Activated CD8-positive, alpha-beta memory T cell treated with anti-CD3 and anti-CD28 coated beads, Interleukin-2, amount 50 U/mL, for 24 hours (primary cell): ENCODE results near the gene MSI2.

Source experiments
- DNase-seq: peaks from one replicate; pipeline ENCODE4 v3.0.0-alpha.2; 2020; ENCODE audit errors: extremely low read depth

Gene MSI2

GRCh38 chr17:57679356-57679755 is 423.0 kb downstream of the MSI2 start:
- DNase-seq: no peak

GRCh38 chr17:57679906-57680695 is 423.8 kb downstream of the MSI2 start:
- DNase-seq: no peak

- DNase-seq: no peak
Measured at GRCh38 chr17:57682701-57683100, 426.4 kb downstream of the MSI2 start.

- no peak for DNase-seq
Measured at GRCh38 chr17:57684711-57685498, 428.6 kb downstream of the MSI2 start.

- no peak for DNase-seq
Measured at GRCh38 chr17:57685499-57686132, 429.3 kb downstream of the MSI2 start.

- no peak for DNase-seq
Measured at GRCh38 chr17:57687642-57688041, 431.3 kb downstream of the MSI2 start.

- no peak for DNase-seq
Measured at GRCh38 chr17:57689254-57689653, 432.9 kb downstream of the MSI2 start.

GRCh38 chr17:57691939-57692338 is 435.6 kb downstream of the MSI2 start:
- no peak for DNase-seq

GRCh38 chr17:57692770-57693169 is 436.4 kb downstream of the MSI2 start:
- DNase-seq: no peak

GRCh38 chr17:57694051-57694450 is 437.7 kb downstream of the MSI2 start:
- no peak for DNase-seq

- no peak for DNase-seq
Measured at GRCh38 chr17:57696050-57696449, 439.7 kb downstream of the MSI2 start.

GRCh38 chr17:57697197-57697596 is 440.9 kb downstream of the MSI2 start:
- DNase-seq: no peak

GRCh38 chr17:57697891-57698711 is 441.8 kb downstream of the MSI2 start:
- DNase-seq: no peak

- DNase-seq: no peak
Measured at GRCh38 chr17:57699751-57700219, 443.5 kb downstream of the MSI2 start.

- DNase-seq: no peak
Measured at GRCh38 chr17:57701124-57701523, 444.8 kb downstream of the MSI2 start.

- no peak for DNase-seq
Measured at GRCh38 chr17:57703273-57703672, 446.9 kb downstream of the MSI2 start.

GRCh38 chr17:57704448-57704847 is 448.1 kb downstream of the MSI2 start:
- no peak for DNase-seq

GRCh38 chr17:57705921-57706695 is 449.8 kb downstream of the MSI2 start:
- DNase-seq: no peak

GRCh38 chr17:57706761-57707160 is 450.4 kb downstream of the MSI2 start:
- no peak for DNase-seq

GRCh38 chr17:57707892-57708291 is 451.6 kb downstream of the MSI2 start:
- DNase-seq: no peak

GRCh38 chr17:57708410-57708809 is 452.1 kb downstream of the MSI2 start:
- no peak for DNase-seq
